Measurements from ENCODE around the gene CD4. TPM values are rescaled to one million over a fixed set of nuclear protein-coding genes. Genes with fewer than 3 reads are reported as not detected.

CD4 gene
- total and polyA plus RNA-seq, 8 donors = 2.0 to 25.9 (median 7.3) TPM; not detected in 2

- no peak overlapping the region for H3K4me3 ChIP-seq
- H3K27me3 ChIP-seq = peaks cover 0 to 50% (median 24%) of the 10 kb centered on the region in 3 donors
- H3K36me3 ChIP-seq = peaks cover 0 to 4% (median 0%) of the 10 kb centered on the region in 4 donors
- no peaks in the 10 kb centered on the region for H3K9me3 ChIP-seq
- WGBS, 5 donors = 70 to 87% (median 77%) methylated on average over 4 to 5 of the region's 5 CpGs
- TF ChIP-seq EP300 (IDR thresholded peaks at IDR 0.05) (no peak), POLR2A (IDR thresholded peaks at IDR 0.05) (no peak), CTCF (IDR thresholded peaks at IDR 0.05) (no peak), POLR2AphosphoS5 (IDR thresholded peaks at IDR 0.05) (no peak)
- peaks cover 14 to 20% (median 19%) of the 10 kb centered on the region in 4 donors for H3K4me1 ChIP-seq
- peak in 1 of 2 donors; percentile 18 for DNase-seq
- intact Hi-C loops (cut with DNase I; ENCODE audit: low total_unique reads) = no loop called here
- no peak overlapping the region for H3K27ac ChIP-seq
Observed at GRCh38 chr12:6818645-6819044, 29.3 kb downstream of the CD4 start.

GRCh38 chr12:6819106-6820030 is 30.0 kb downstream of the CD4 start:
- Histone ChIP-seq H3K9me3 (no peaks in the 10 kb centered on the region), H3K27ac (no peak overlapping the region), H3K27me3 (peaks cover 0 to 56% (median 27%) of the 10 kb centered on the region in 3 donors), H3K36me3 (peaks cover 0 to 4% (median 0%) of the 10 kb centered on the region in 4 donors), H3K4me1 (peaks cover 14 to 20% (median 19%) of the 10 kb centered on the region in 4 donors), H3K4me3 (no peak overlapping the region)
- no peak for DNase-seq
- 78 to 82% (median 80%) methylated on average over 11 to 13 of the region's 13 CpGs for WGBS, 5 donors
- intact Hi-C loops (cut with DNase I; ENCODE audit: low total_unique reads) = loop anchor here (10.0 kb wide), 1 partner anchor 75 kb away; no protein-coding TSS in a partner anchor
- TF ChIP-seq EP300 (IDR thresholded peaks at IDR 0.05) (no peak), POLR2A (IDR thresholded peaks at IDR 0.05) (no peak), CTCF (IDR thresholded peaks at IDR 0.05) (no peak)

GRCh38 chr12:6820166-6820565 is 30.8 kb downstream of the CD4 start:
- no peak overlapping the region for H3K4me3 ChIP-seq
- H3K4me1 ChIP-seq = peaks cover 15 to 24% (median 21%) of the 10 kb centered on the region in 4 donors
- WGBS, 5 donors = 53 to 79% (median 70%) methylated on average over 5 of the region's 5 CpGs
- peaks cover 0 to under 1% (median 0%) of the 10 kb centered on the region in 4 donors for H3K36me3 ChIP-seq
- TF ChIP-seq CTCF (IDR thresholded peaks at IDR 0.05) = no peak
- TF ChIP-seq EP300 (IDR thresholded peaks at IDR 0.05) = no peak
- no peak for TF ChIP-seq POLR2A (IDR thresholded peaks at IDR 0.05)
- TF ChIP-seq POLR2AphosphoS5 (IDR thresholded peaks at IDR 0.05) = no peak
- H3K27ac ChIP-seq = no peak overlapping the region
- no peak for DNase-seq
- intact Hi-C loops (cut with DNase I; ENCODE audit: low total_unique reads) = loop anchor here (10.0 kb wide), 1 partner anchor 75 kb away; no protein-coding TSS in a partner anchor
- H3K9me3 ChIP-seq = no peaks in the 10 kb centered on the region
- H3K27me3 ChIP-seq = peaks cover 0 to 56% (median 35%) of the 10 kb centered on the region in 3 donors

- Histone ChIP-seq H3K4me3 (peak within 1 kb of the TSS; percentile 42 to 49 (median 47)), H3K9me3 (no peaks in the 10 kb centered on the region), H3K27me3 (peaks cover 0 to 71% (median 38%) of the 10 kb centered on the region in 3 donors), H3K4me1 (peaks cover 23 to 38% (median 30%) of the 10 kb centered on the region in 4 donors), H3K36me3 (no peaks in the 10 kb centered on the region), H3K27ac (peak within 1 kb of the TSS in 4 of 5 donors; percentile 41 to 73 (median 62))
- 1 to 3% (median 2%) methylated on average over 21 to 28 of the region's 28 CpGs for WGBS, 5 donors
- TF ChIP-seq POLR2A (IDR thresholded peaks at IDR 0.05) (no peak), EP300 (IDR thresholded peaks at IDR 0.05) (no peak), CTCF (IDR thresholded peaks at IDR 0.05) (no peak), POLR2AphosphoS5 (IDR thresholded peaks at IDR 0.05) (no peak)
- peak; percentile 52 to 91 for DNase-seq
- intact Hi-C loops (cut with DNase I; ENCODE audit: low total_unique reads) = loop anchor here (10.0 kb wide), 1 partner anchor 77 kb away; no protein-coding TSS in a partner anchor
Observed at GRCh38 chr12:6821591-6822425, 32.5 kb downstream of the CD4 start, which contains the start of gene GPR162. TSS of gene GPR162 (plus strand) at chr12:6821821. CDS start at chr12:6823899, 2,078 bp downstream.

All from stomach (tissue), 9 donors.